ENCODE data around the gene CSAG3. TPM values are rescaled to one million over a fixed set of nuclear protein-coding genes. Genes with fewer than 3 reads are reported as not detected.
"Not testable (repeated sequence)": the region's sequence is repeated elsewhere in the genome, so short reads cannot be mapped to it uniquely, and the experiment has no call there.

Gene CSAG3
- total RNA-seq, 2 donors from 2014 or later: not detected

GRCh38 chrX:152754871-152755270, 4.1 kb upstream of the CSAG3 start:
- H3K4me3 Mint-ChIP-seq; H3K36me3 Mint-ChIP-seq (ENCODE audit: low read depth); H3K9me3 ChIP-seq (ENCODE audit: control insufficient read depth, low read length, poor library complexity, severe bottlenecking); DNase-seq; H3K4me1 Mint-ChIP-seq; H3K27me3 Mint-ChIP-seq; H3K27ac Mint-ChIP-seq; ATAC-seq: not testable (repeated sequence)

DNA sequence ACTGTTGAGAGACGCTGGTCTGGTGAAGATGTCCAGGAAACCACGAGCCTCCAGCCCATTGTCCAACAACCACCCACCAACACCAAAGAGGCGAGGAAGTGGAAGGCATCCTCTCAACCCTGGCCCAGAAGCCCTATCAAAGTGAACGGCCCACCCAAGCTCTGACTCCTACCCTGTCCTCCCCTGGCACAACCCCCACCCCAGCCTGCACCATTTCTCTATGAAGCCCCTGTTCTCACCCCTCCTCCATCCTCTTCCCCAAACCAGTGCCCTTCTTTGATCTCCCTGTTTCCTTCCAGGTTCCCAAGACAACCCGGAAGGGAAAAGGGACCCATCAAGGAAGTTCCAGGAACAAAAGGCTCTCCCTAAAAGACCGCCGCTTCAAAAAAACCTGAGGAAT, 526 bp downstream of the CSAG3 start:
- not testable (repeated sequence) for H3K27ac Mint-ChIP-seq; H3K4me1 Mint-ChIP-seq; H3K4me3 Mint-ChIP-seq; H3K27me3 Mint-ChIP-seq; DNase-seq; H3K9me3 ChIP-seq (ENCODE audit: control insufficient read depth, low read length, poor library complexity, severe bottlenecking); ATAC-seq; H3K36me3 Mint-ChIP-seq (ENCODE audit: low read depth)

DNA sequence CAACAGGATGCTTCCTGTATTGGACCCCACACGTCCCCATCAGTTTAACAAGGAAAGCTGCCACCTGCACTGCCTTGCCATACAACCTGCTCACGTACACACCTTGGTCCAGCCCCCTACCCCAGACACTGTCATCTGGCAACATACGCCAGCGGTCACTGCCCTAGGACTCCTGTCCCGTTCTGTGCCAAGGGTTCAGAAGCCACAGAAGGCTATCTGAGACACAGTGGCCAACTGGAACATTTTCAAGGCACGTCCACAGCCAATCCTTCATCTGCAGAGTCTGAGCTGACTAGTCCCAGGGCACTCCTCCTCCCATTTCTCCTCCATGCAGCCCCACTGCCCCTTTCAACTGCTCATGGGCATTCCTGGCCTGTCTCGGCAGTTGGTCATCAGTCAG, 2.6 kb downstream of the CSAG3 start:
- ATAC-seq; H3K27me3 Mint-ChIP-seq; DNase-seq; H3K4me1 Mint-ChIP-seq; H3K9me3 ChIP-seq (ENCODE audit: control insufficient read depth, low read length, poor library complexity, severe bottlenecking); H3K36me3 Mint-ChIP-seq (ENCODE audit: low read depth); H3K27ac Mint-ChIP-seq; H3K4me3 Mint-ChIP-seq: not testable (repeated sequence)

DNA sequence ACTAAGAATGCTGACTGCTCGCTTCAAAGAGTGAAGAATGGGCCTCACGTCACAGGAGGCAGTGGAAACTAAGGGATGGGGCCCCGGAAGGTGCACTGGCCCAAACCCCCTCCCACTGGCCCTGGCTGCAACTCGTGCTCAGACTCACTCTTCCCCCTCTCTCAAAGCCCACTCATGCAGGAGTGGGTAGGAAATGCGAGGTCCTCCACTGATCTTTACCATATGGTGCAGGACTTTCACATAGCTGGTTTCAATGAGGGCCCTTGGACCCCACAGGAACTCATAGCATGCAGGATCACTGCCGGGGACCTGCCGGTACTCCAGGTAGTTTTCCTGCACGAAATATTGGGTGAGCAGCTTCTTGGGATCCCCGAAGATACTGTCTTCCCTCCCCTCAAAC, 7.5 kb downstream of the CSAG3 start:
- not testable (repeated sequence) for H3K9me3 ChIP-seq (ENCODE audit: control insufficient read depth, low read length, poor library complexity, severe bottlenecking); ATAC-seq; H3K27ac Mint-ChIP-seq; H3K4me3 Mint-ChIP-seq; H3K4me1 Mint-ChIP-seq; H3K36me3 Mint-ChIP-seq (ENCODE audit: low read depth); H3K27me3 Mint-ChIP-seq; DNase-seq

- not testable (repeated sequence) for H3K36me3 Mint-ChIP-seq (ENCODE audit: low read depth); H3K9me3 ChIP-seq (ENCODE audit: control insufficient read depth, low read length, poor library complexity, severe bottlenecking); H3K27me3 Mint-ChIP-seq; H3K4me1 Mint-ChIP-seq; H3K4me3 Mint-ChIP-seq; H3K27ac Mint-ChIP-seq; ATAC-seq; DNase-seq
These were observed 10.7 kb downstream of the CSAG3 start, which contains the start of gene MAGEA6 for GRCh38 chrX:152769549-152770289. TSS of gene MAGEA6 (minus strand) at chrX:152769689. CDS start at chrX:152767650, 2,039 bp downstream.

GRCh38 chrX:152787062-152787461, 28.0 kb downstream of the CSAG3 start:
- not testable (repeated sequence) for H3K4me1 Mint-ChIP-seq; H3K4me3 Mint-ChIP-seq; H3K27ac Mint-ChIP-seq; H3K9me3 ChIP-seq (ENCODE audit: control insufficient read depth, low read length, poor library complexity, severe bottlenecking); H3K36me3 Mint-ChIP-seq (ENCODE audit: low read depth); H3K27me3 Mint-ChIP-seq; ATAC-seq; DNase-seq

DNA sequence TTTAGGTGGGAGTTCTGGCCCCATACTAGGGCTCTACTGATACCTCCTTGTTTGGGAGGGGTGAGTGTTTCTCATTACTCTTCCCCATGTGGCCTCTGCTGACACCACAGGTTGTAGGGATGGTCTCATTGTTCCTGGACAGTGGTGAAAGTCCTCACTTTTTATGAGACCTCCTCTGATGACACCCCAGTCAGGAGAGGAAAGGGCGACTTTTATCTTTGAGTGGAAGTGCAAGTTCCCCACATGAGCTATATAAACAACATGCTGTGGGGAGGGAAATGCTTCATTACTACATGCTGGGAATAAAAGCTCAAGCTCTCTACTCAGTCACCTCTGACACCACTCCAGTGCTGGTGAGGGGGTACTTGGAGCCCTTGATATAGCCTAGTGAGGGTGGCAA, 39.9 kb downstream of the CSAG3 start:
- no peaks in the 10 kb centered on the region for H3K4me1 Mint-ChIP-seq
- H3K27ac Mint-ChIP-seq: no peak overlapping the region

GRCh38 chrX:152806035-152806434, 47.0 kb downstream of the CSAG3 start:
- H3K9me3 ChIP-seq (ENCODE audit: control insufficient read depth, low read length, poor library complexity, severe bottlenecking): no peaks in the 10 kb centered on the region
- ATAC-seq (no peak), DNase-seq (no peak)
- no peaks in the 10 kb centered on the region for H3K4me1 Mint-ChIP-seq
- no peak overlapping the region for H3K27ac Mint-ChIP-seq
- H3K27me3 Mint-ChIP-seq: peaks cover 8% of the 10 kb centered on the region
- no peaks in the 10 kb centered on the region for H3K36me3 Mint-ChIP-seq (ENCODE audit: low read depth)
- no peak overlapping the region for H3K4me3 Mint-ChIP-seq

More for the DNA sequence above, 39.9 kb downstream of the CSAG3 start:
- DNase-seq (no peak), ATAC-seq (no peak)
- Mint-ChIP-seq H3K27me3 (peaks cover 8% of the 10 kb centered on the region), H3K4me3 (no peak overlapping the region), H3K36me3 (ENCODE audit: low read depth) (no peaks in the 10 kb centered on the region)
- H3K9me3 ChIP-seq (ENCODE audit: control insufficient read depth, low read length, poor library complexity, severe bottlenecking): no peaks in the 10 kb centered on the region

Other genes starting within 250 kb of the CSAG3 start
- gene GABRQ, start 121.3 kb upstream of the CSAG3 start, total RNA-seq: not detected
- not detected for gene MAGEA3, start 60.4 kb upstream of the CSAG3 start, total RNA-seq
- gene CSAG2, start 49.9 kb upstream of the CSAG3 start, total RNA-seq: not detected
- gene MAGEA2B, start 44.6 kb upstream of the CSAG3 start, total RNA-seq: not detected
- not detected for gene CSAG1, start 25.5 kb upstream of the CSAG3 start, total RNA-seq
- gene MAGEA12, start 25.5 kb upstream of the CSAG3 start, total RNA-seq: not detected
- not detected for gene MAGEA2, start 5.4 kb upstream of the CSAG3 start, total RNA-seq
- not detected for gene MAGEA6, start 10.5 kb downstream of the CSAG3 start, total RNA-seq
- 1 to 10 TPM; 7.5 to 9.4 TPM for gene CETN2, start 71.5 kb downstream of the CSAG3 start, total RNA-seq
- 1 to 10 TPM; 4.3 to 5.3 TPM for gene NSDHL, start 71.8 kb downstream of the CSAG3 start, total RNA-seq
- 10 to 100 TPM in 1 of 2 donors, 1 to 10 TPM in 1; 2.7 to 40.2 TPM for gene ZNF185, start 138.8 kb downstream of the CSAG3 start, total RNA-seq
- gene PNMA5, start 234.9 kb downstream of the CSAG3 start, total RNA-seq: under 1 TPM; 0.07 to 0.16 TPM

All from T-helper 17 cell (primary cell).